Mesothelial cell of epicardium (in vitro differentiated cells): ENCODE measurements around the gene EMX1. TPM values are rescaled to one million over a fixed set of nuclear protein-coding genes. Genes with fewer than 3 reads are reported as not detected.
A peak's percentile ranks its signal among the peaks of the same experiment; 100 is the strongest.

Experiments used
- DNase-seq, 2 experiments: peaks; one replicate each; pipeline ENCODE4 v3.0.0; 2021; ENCODE audit warnings: low spot score in 2 of 2; ENCODE audit not compliant: unreplicated experiment in 2 of 2
- H3K27ac Mint-ChIP-seq: 2 replicates; pipeline ENCODE4 v1.8.0; 2021; ENCODE audit warnings: mixed read lengths
- H3K27me3 Mint-ChIP-seq: 2 replicates; pipeline ENCODE4 v1.8.0; 2021; ENCODE audit warnings: low read depth, mixed read lengths
- H3K36me3 Mint-ChIP-seq: 2 replicates; pipeline ENCODE4 v1.8.0; 2021; ENCODE audit warnings: mixed read lengths
- H3K4me1 Mint-ChIP-seq: 2 replicates; pipeline ENCODE4 v1.8.0; 2021; ENCODE audit warnings: mixed read lengths
- H3K4me3 Mint-ChIP-seq: 2 replicates; pipeline ENCODE4 v1.8.0; 2021; ENCODE audit warnings: mild to moderate bottlenecking, moderate library complexity, mixed read lengths
- H3K9me3 Mint-ChIP-seq: 2 replicates; pipeline ENCODE4 v1.8.0; 2021; ENCODE audit warnings: mixed read lengths
- CTCF ChIP-seq: fragments of 200-600 bp; sonication (generic); IDR thresholded peaks from one replicate; pipeline ENCODE4 v1.5.0; 2021; ENCODE audit warnings: antibody characterized with exemption; ENCODE audit not compliant: unreplicated experiment
- total RNA-seq: library from RNA; stranded (reverse); gene quantifications from 3 replicates; pipeline ENCODE4 v1.2.1, GENCODE V29; 2021

Gene EMX1
- total RNA-seq, 1 donor from 2014 or later, result not detected

- Mint-ChIP-seq H3K36me3 (no peaks in the 10 kb centered on the region), H3K27ac (no peak overlapping the region), H3K4me3 (no peak overlapping the region), H3K9me3 (no peaks in the 10 kb centered on the region), H3K27me3 (peaks cover 27% of the 10 kb centered on the region), H3K4me1 (peaks cover 3% of the 10 kb centered on the region)
- no peak for DNase-seq
- peak; percentile 18 for TF ChIP-seq CTCF
Measured at GRCh38 chr2:72934683-72935610, 17.6 kb downstream of the EMX1 start.

GRCh38 chr2:72935611-72935957 is 18.3 kb downstream of the EMX1 start:
- Mint-ChIP-seq H3K9me3 (no peaks in the 10 kb centered on the region), H3K4me3 (no peak overlapping the region), H3K27ac (no peak overlapping the region), H3K36me3 (no peaks in the 10 kb centered on the region), H3K27me3 (peaks cover 27% of the 10 kb centered on the region), H3K4me1 (peaks cover 7% of the 10 kb centered on the region)
- TF ChIP-seq CTCF, result no peak
- DNase-seq, result no peak

- no peak for TF ChIP-seq CTCF
- DNase-seq, result no peak
- Mint-ChIP-seq H3K4me1 (peaks cover 12% of the 10 kb centered on the region), H3K27ac (no peak overlapping the region), H3K36me3 (no peaks in the 10 kb centered on the region), H3K4me3 (no peak overlapping the region), H3K9me3 (no peaks in the 10 kb centered on the region), H3K27me3 (peaks cover 27% of the 10 kb centered on the region)
Measured at GRCh38 chr2:72936660-72937355, 19.5 kb downstream of the EMX1 start.

GRCh38 chr2:72937356-72937669 is 20.0 kb downstream of the EMX1 start:
- H3K4me1 Mint-ChIP-seq, result peaks cover 12% of the 10 kb centered on the region
- no peaks in the 10 kb centered on the region for H3K9me3 Mint-ChIP-seq
- TF ChIP-seq CTCF, result no peak
- H3K4me3 Mint-ChIP-seq, result no peak overlapping the region
- peaks cover 24% of the 10 kb centered on the region for H3K27me3 Mint-ChIP-seq
- H3K27ac Mint-ChIP-seq, result no peak overlapping the region
- no peaks in the 10 kb centered on the region for H3K36me3 Mint-ChIP-seq
- DNase-seq, result no peak

- Mint-ChIP-seq H3K4me1 (peaks cover 12% of the 10 kb centered on the region), H3K36me3 (no peaks in the 10 kb centered on the region), H3K4me3 (no peak overlapping the region), H3K27me3 (peaks cover 21% of the 10 kb centered on the region), H3K9me3 (no peaks in the 10 kb centered on the region), H3K27ac (no peak overlapping the region)
- no peak for TF ChIP-seq CTCF
- DNase-seq, result no peak
Measured at GRCh38 chr2:72938455-72938854, 21.1 kb downstream of the EMX1 start.
